MCF 10A (cell line): ENCODE measurements around the gene FNDC1. TPM values are rescaled to one million over a fixed set of nuclear protein-coding genes. Genes with fewer than 3 reads are reported as not detected.

Source experiments
- BruUV-seq: library from RNA; stranded (reverse); fragments of 400-500 nt; replicated peaks from 2 replicates; lab custom pipeline; 2021; lab: Mats Ljungman, UMichigan
- CTCF ChIA-PET: fragments of 300-600 bp; sonication (Branson Sonifier 250); formaldehyde crosslinking; extraction: SDS; loops from one replicate; lab custom pipeline; 2021; ENCODE audit warnings: antibody characterized with exemption, inconsistent platforms; lab: Yijun Ruan, JAX
- POLR2A ChIA-PET: fragments of 300-600, 350-650 bp; sonication (Branson Sonifier 250); formaldehyde crosslinking; extraction: SDS; loops from one replicate; lab custom pipeline; 2020; ENCODE audit warnings: antibody characterized with exemption, inconsistent platforms; lab: Yijun Ruan, JAX
- DNase-seq: peaks from one replicate; pipeline ENCODE4 v3.0.0-alpha.2; 2018; ENCODE audit not compliant: unreplicated experiment
- H3K27ac Mint-ChIP-seq: one replicate; pipeline ENCODE4 v1.8.0; 2022; ENCODE audit warnings: mild to moderate bottlenecking, low read depth, mixed read lengths; ENCODE audit not compliant: unreplicated experiment
- H3K27me3 Mint-ChIP-seq: one replicate; pipeline ENCODE4 v1.8.0; 2022; ENCODE audit warnings: mixed read lengths; ENCODE audit not compliant: insufficient read depth, unreplicated experiment
- H3K36me3 Mint-ChIP-seq: one replicate; pipeline ENCODE4 v1.8.0; 2022; ENCODE audit warnings: mild to moderate bottlenecking, moderate library complexity, mixed read lengths; ENCODE audit not compliant: insufficient read depth, unreplicated experiment
- H3K4me1 Mint-ChIP-seq: one replicate; pipeline ENCODE4 v1.8.0; 2022; ENCODE audit warnings: mixed read lengths; ENCODE audit not compliant: insufficient read depth, unreplicated experiment
- H3K4me3 Mint-ChIP-seq: one replicate; pipeline ENCODE4 v1.8.0; 2022; ENCODE audit warnings: mild to moderate bottlenecking, moderate library complexity, mixed read lengths; ENCODE audit not compliant: unreplicated experiment
- H3K9me3 Mint-ChIP-seq: one replicate; pipeline ENCODE4 v1.8.0; 2022; ENCODE audit warnings: mixed read lengths; ENCODE audit not compliant: unreplicated experiment
- CTCF ChIP-seq: fragments of 200-600 bp; IDR thresholded peaks from one replicate; pipeline ENCODE4 v1.8.0; 2022; ENCODE audit warnings: antibody characterized with exemption, mild to moderate bottlenecking; ENCODE audit not compliant: unreplicated experiment
- intact Hi-C: fragments of 100-400 bp; cut with micrococcal nuclease; formaldehyde crosslinking; loops from 2 replicates; pipeline ENCODE4 v1.14.1; 2022
- total RNA-seq: library from RNA; stranded (reverse); gene quantifications from 2 replicates; pipeline ENCODE4 v1.2.3, GENCODE V29; 2022

FNDC1 gene
- total RNA-seq, 1 experiment from 2014 or later = not detected

- no peak for TF ChIP-seq CTCF
- Mint-ChIP-seq H3K9me3 (no peaks in the 10 kb centered on the region), H3K27me3 (no peaks in the 10 kb centered on the region), H3K4me3 (no peak overlapping the region), H3K27ac (no peak overlapping the region), H3K36me3 (no peaks in the 10 kb centered on the region), H3K4me1 (peaks cover 6% of the 10 kb centered on the region)
- CTCF ChIA-PET = no interaction called here
- intact Hi-C loops = loop anchor here (10.0 kb wide), 1 partner anchor 209 kb away; no protein-coding TSS in a partner anchor
- POLR2A ChIA-PET = no interaction called here
- DNase-seq = no peak
- BruUV-seq = no TSS peak
These were observed 86.9 kb downstream of the FNDC1 start for GRCh38 chr6:159256128-159256527.

- no peak for TF ChIP-seq CTCF
- intact Hi-C loops = loop anchor here (10.0 kb wide), 1 partner anchor 207 kb away; no protein-coding TSS in a partner anchor
- Mint-ChIP-seq H3K36me3 (no peaks in the 10 kb centered on the region), H3K4me1 (peaks cover 5% of the 10 kb centered on the region), H3K9me3 (no peaks in the 10 kb centered on the region), H3K4me3 (no peak overlapping the region), H3K27me3 (peaks cover 8% of the 10 kb centered on the region), H3K27ac (no peak overlapping the region)
- BruUV-seq = no TSS peak
- CTCF ChIA-PET = interaction anchor here (0.6 to 1.0 kb wide), 3 partner anchors 8 to 249 kb away, joined by 3 to 4 read pairs (median 3); no protein-coding TSS in a partner anchor
- POLR2A ChIA-PET = interaction anchor here (0.6 kb wide), 1 partner anchor 88 kb away, joined by 3 read pairs; no protein-coding TSS in a partner anchor
- peak; percentile 4 for DNase-seq
These were observed 88.6 kb downstream of the FNDC1 start for GRCh38 chr6:159257846-159258245.

GRCh38 chr6:159259441-159260125 lies 90.4 kb downstream of the FNDC1 start:
- ChIA-PET POLR2A (no interaction called here), CTCF (no interaction called here)
- Mint-ChIP-seq H3K27ac (no peak overlapping the region), H3K9me3 (no peaks in the 10 kb centered on the region), H3K36me3 (no peaks in the 10 kb centered on the region), H3K4me3 (no peak overlapping the region), H3K4me1 (no peaks in the 10 kb centered on the region), H3K27me3 (peaks cover 11% of the 10 kb centered on the region)
- TF ChIP-seq CTCF = no peak
- no TSS peak for BruUV-seq
- intact Hi-C loops = loop anchor here (10.0 kb wide), 1 partner anchor 205 kb away; no protein-coding TSS in a partner anchor
- DNase-seq = no peak

GRCh38 chr6:159260208-159260607 lies 91.0 kb downstream of the FNDC1 start:
- intact Hi-C loops = no loop called here
- POLR2A ChIA-PET = no interaction called here
- CTCF ChIA-PET = no interaction called here
- no peak for TF ChIP-seq CTCF
- Mint-ChIP-seq H3K4me1 (no peaks in the 10 kb centered on the region), H3K27me3 (peaks cover 11% of the 10 kb centered on the region), H3K27ac (no peak overlapping the region), H3K9me3 (no peaks in the 10 kb centered on the region), H3K4me3 (no peak overlapping the region), H3K36me3 (no peaks in the 10 kb centered on the region)
- no peak for DNase-seq
- BruUV-seq = no TSS peak
